ENCODE data around the gene PACRG.

- TF ChIP-seq CTCF (conservative IDR thresholded peaks at IDR 0.05; ENCODE audit: low read depth, low read length) (no peak), USF2 (IDR thresholded peaks at IDR 0.05; ENCODE audit: low read depth, low read length) (no peak), NFE2L2 (IDR thresholded peaks at IDR 0.05; ENCODE audit: low read depth, low read length) (no peak), BHLHE40 (IDR thresholded peaks at IDR 0.05; ENCODE audit: low read depth, low read length) (no peak), ELK1 (IDR thresholded peaks at IDR 0.05; ENCODE audit: borderline replicate concordance, low read depth, low read length) (no peak), CHD1 (IDR thresholded peaks at IDR 0.05; ENCODE audit: low read depth, low read length) (no peak), MAFK (IDR thresholded peaks at IDR 0.05; ENCODE audit: low read depth, low read length) (no peak), POLR2A (IDR thresholded peaks at IDR 0.05; ENCODE audit: low read depth, low read length) (no peak), RCOR1 (IDR thresholded peaks at IDR 0.05; ENCODE audit: insufficient replicate concordance, low read length) (no peak), MXI1 (IDR thresholded peaks at IDR 0.05; ENCODE audit: borderline replicate concordance, low read depth, low read length) (no peak), CEBPB (IDR thresholded peaks at IDR 0.05; ENCODE audit: low read depth, low read length) (no peak), RAD21 (IDR thresholded peaks at IDR 0.05; ENCODE audit: low read length) (no peak), SMC3 (IDR thresholded peaks at IDR 0.05; ENCODE audit: low read depth, low read length) (no peak)
Observed at GRCh38 chr6:163179721-163180120, 451.9 kb downstream of the PACRG start.
